ENCODE results near the gene LSR. TPM values are rescaled to one million over a fixed set of nuclear protein-coding genes. Genes with fewer than 3 reads are reported as not detected.

Gene LSR
- total RNA-seq, 1 experiment from 2014 or later = 211 TPM

DNA sequence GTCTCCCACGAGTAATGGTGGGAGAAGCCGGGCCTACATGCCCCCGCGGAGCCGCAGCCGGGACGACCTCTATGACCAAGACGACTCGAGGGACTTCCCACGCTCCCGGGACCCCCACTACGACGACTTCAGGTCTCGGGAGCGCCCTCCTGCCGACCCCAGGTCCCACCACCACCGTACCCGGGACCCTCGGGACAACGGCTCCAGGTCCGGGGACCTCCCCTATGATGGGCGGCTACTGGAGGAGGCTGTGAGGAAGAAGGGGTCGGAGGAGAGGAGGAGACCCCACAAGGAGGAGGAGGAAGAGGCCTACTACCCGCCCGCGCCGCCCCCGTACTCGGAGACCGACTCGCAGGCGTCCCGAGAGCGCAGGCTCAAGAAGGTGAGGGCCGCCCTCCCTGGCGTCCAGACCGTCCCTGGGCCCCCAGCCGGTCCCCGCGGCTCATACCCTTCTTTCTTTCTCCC is 18.6 kb downstream of the LSR start:
- Histone ChIP-seq H3K4me2 (ENCODE audit: low read length) (peak overlapping the region; percentile 93), H3K4me1 (ENCODE audit: control insufficient read depth in 1 of 2, insufficient read depth in 2 of 2, low read length in 2 of 2) (peaks cover 9 to 41% of the 10 kb centered on the region in 2 experiments; a peak in 3 of 4 replicates), H3K79me2 (ENCODE audit: insufficient read depth, low read length) (peaks cover 27% of the 10 kb centered on the region; the same call in 1 of the 2 replicates), H3K27ac (ENCODE audit: low read depth, low read length) (peak overlapping the region; percentile 93), H3K9me3 (ENCODE audit: control insufficient read depth in 1 of 2, insufficient read depth in 1 of 2, low read depth in 1 of 2, low read length in 2 of 2) (no peaks in the 10 kb centered on the region), H3K27me3 (ENCODE audit: insufficient read depth, low read length) (no peaks in the 10 kb centered on the region), H3K9ac (ENCODE audit: low read length) (peak overlapping the region; percentile 94), H2AFZ (ENCODE audit: low read depth, low read length, poor library complexity, severe bottlenecking) (no peak overlapping the region), H3K36me3 (ENCODE audit: control insufficient read depth in 1 of 2, insufficient read depth in 2 of 2, low read length in 2 of 2) (peaks cover 19 to 30% of the 10 kb centered on the region in 2 experiments; a peak in 3 of 4 replicates), H3K4me3 (replicated peaks in 1 of 2; ENCODE audit: low read depth in 1 of 2, low read length in 2 of 2) (peak overlapping the region; percentile 78 to 82), H3K9me2 (ENCODE audit: insufficient read depth) (no peaks in the 10 kb centered on the region), H4K20me1 (ENCODE audit: insufficient read depth) (no peaks in the 10 kb centered on the region)
- TF ChIP-seq POLR2A (IDR thresholded peaks at IDR 0.05; ENCODE audit: borderline replicate concordance, extremely low read depth, insufficient read depth, insufficient read length) (no peak), EGR1 (IDR thresholded peaks at IDR 0.05; ENCODE audit: low read depth) (peak; percentile 66; the same call in 1 of the 2 replicates), EZH2 (IDR thresholded peaks at IDR 0.05) (no peak), CBX3 (IDR thresholded peaks at IDR 0.05; ENCODE audit: low read depth) (no peak), ZFX (IDR thresholded peaks at IDR 0.05) (peak; percentile 78), RAD21 (IDR thresholded peaks at IDR 0.05; ENCODE audit: low read depth) (no peak), REST (IDR thresholded peaks at IDR 0.05; ENCODE audit: low read depth) (no peak), SIN3A (IDR thresholded peaks at IDR 0.05; ENCODE audit: low read depth) (no peak), SRF (IDR thresholded peaks at IDR 0.05; ENCODE audit: low read depth) (no peak), ELF1 (IDR thresholded peaks at IDR 0.05; ENCODE audit: borderline replicate concordance, low read depth) (no peak)
- TSS peak; percentile 86 for BruUV-seq (replicated peaks)
- DNase-seq (ENCODE audit: low read depth, low spot score) (no peak), ATAC-seq (no peak)
- RAD21 ChIA-PET (ENCODE audit: low non-redundant PET in 1 of 2, low total read pairs in 2 of 2, uncharacterized antibody in 2 of 2, unreplicated experiment in 2 of 2) = no interaction called here
- CTCF ChIA-PET = no interaction called here
- POLR2A ChIA-PET = no interaction called here
- intact Hi-C loops (cut with micrococcal nuclease) = no loop called here
